A549 (cell line): Measurements from ENCODE around the gene DNAH11. TPM values are rescaled to one million over a fixed set of nuclear protein-coding genes. Genes with fewer than 3 reads are reported as not detected.

ENCODE experiments used
- ATAC-seq, 2 experiments: fragments of 200-7000 bp in 1 of 2; fragments of >200 bp in 1 of 2; cut with Nextera tagmentation in 1 of 2; cut with Tn5 transposase in 1 of 2; 3 replicates each; pipeline versions ENCODE4 v1.8.0 to v1.9.1; 2018 to 2020; ENCODE audit warnings: mild to moderate bottlenecking in 1 of 2, moderate library complexity in 1 of 2
- CTCF ChIA-PET: fragments of 300-600 bp; sonication (Branson Sonifier 250); formaldehyde crosslinking; extraction: SDS; loops from one replicate; lab custom pipeline; 2021; ENCODE audit warnings: antibody characterized with exemption, inconsistent platforms; lab: Yijun Ruan, JAX
- POLR2A ChIA-PET: fragments of 350-600 bp; formaldehyde crosslinking; extraction: SDS; loops from one replicate; lab custom pipeline; 2021; ENCODE audit warnings: antibody characterized with exemption, inconsistent platforms; lab: Yijun Ruan, JAX
- DNase-seq, 2 experiments: peaks; one replicate each; pipeline versions ENCODE4 v3.0.0 to v3.0.0-alpha.2; 2011 to 2016; ENCODE audit warnings: low read depth in 1 of 2, low spot score in 1 of 2
- FAIRE-seq: peaks from 2 replicates; lab custom pipeline; 2011; peaks lifted over from hg19 to GRCh38; lab: Jason Lieb, UNC
- H3K27ac ChIP-seq, 2 experiments: fragments of >200 bp; sonication (Bioruptor Twin); formaldehyde crosslinking; 3 replicates each; pipeline ENCODE4 v1.5.1; 2016 to 2017
- H3K4me1 ChIP-seq: fragments of >200 bp; sonication (Bioruptor Twin); formaldehyde crosslinking; 3 replicates; pipeline ENCODE4 v1.6.1; 2016
- H3K4me2 ChIP-seq: fragments of >200 bp; sonication (Bioruptor Twin); formaldehyde crosslinking; 3 replicates; pipeline ENCODE4 v1.6.1; 2016
- H3K4me3 ChIP-seq: fragments of >200 bp; sonication (Bioruptor Twin); formaldehyde crosslinking; 3 replicates; pipeline ENCODE4 v1.5.1; 2016
- H3K9me3 ChIP-seq: fragments of >200 bp; sonication (Bioruptor Twin); formaldehyde crosslinking; 3 replicates; pipeline ENCODE4 v1.6.1; 2016
- CBX2 ChIP-seq: fragments of 200-600 bp; sonication (generic); IDR thresholded peaks from 2 replicates; pipeline ENCODE4 v1.6.1; 2016; ENCODE audit warnings: low read depth, mild to moderate bottlenecking, borderline replicate concordance
- CBX8 ChIP-seq: fragments of 200-600 bp; sonication (generic); IDR thresholded peaks from 2 replicates; pipeline ENCODE4 v1.6.1; 2016
- CHD4 ChIP-seq: fragments of 200-600 bp; sonication (generic); IDR thresholded peaks from 2 replicates; pipeline ENCODE4 v1.6.1; 2016; ENCODE audit warnings: antibody characterized with exemption, mild to moderate bottlenecking, borderline replicate concordance
- EHF ChIP-seq: fragments of 250-450 bp; sonication (Bioruptor Pico); IDR thresholded peaks from 2 replicates; pipeline ENCODE4 v1.5.0; 2020; ENCODE audit warnings: mild to moderate bottlenecking
- EHMT2 ChIP-seq: fragments of 200-600 bp; sonication (generic); IDR thresholded peaks from 2 replicates; pipeline ENCODE4 v1.6.1; 2016; ENCODE audit warnings: antibody characterized with exemption, low read depth, mild to moderate bottlenecking, moderate library complexity
- ESRRA ChIP-seq: fragments of 150-350 bp; IDR thresholded peaks from 2 replicates; pipeline ENCODE4 v1.6.1; 2014; ENCODE audit warnings: mild to moderate bottlenecking, low read length, borderline replicate concordance
- FOSB ChIP-seq: fragments of 250-450 bp; sonication (Bioruptor Pico); IDR thresholded peaks from 2 replicates; pipeline ENCODE4 v1.5.0; 2020; ENCODE audit warnings: mild to moderate bottlenecking, moderate library complexity
- FOSL2 ChIP-seq, 2 experiments: fragments of 450-650 bp in 1 of 2; fragments of >200 bp in 1 of 2; sonication (Bioruptor Twin) in 1 of 2; formaldehyde crosslinking; IDR thresholded peaks; 2 replicates each; pipeline versions ENCODE4 v1.5.0 to v1.6.1; 2016 to 2020; ENCODE audit warnings: mild to moderate bottlenecking in 1 of 2, moderate library complexity in 1 of 2
- GATA3 ChIP-seq: IDR thresholded peaks from 2 replicates; pipeline ENCODE4 v1.6.1; 2012; ENCODE audit warnings: borderline replicate concordance
- HOXA7 ChIP-seq: fragments of 250-450 bp; sonication (Bioruptor Pico); IDR thresholded peaks from 2 replicates; pipeline ENCODE4 v1.5.0; 2020; ENCODE audit warnings: mild to moderate bottlenecking, moderate library complexity
- HOXB13 ChIP-seq: fragments of 250-450 bp; sonication (Bioruptor Pico); IDR thresholded peaks from 2 replicates; pipeline ENCODE4 v1.5.0; 2020; ENCODE audit warnings: low read depth, mild to moderate bottlenecking, moderate library complexity
- HOXB5 ChIP-seq: fragments of 250-450 bp; sonication (Bioruptor Pico); IDR thresholded peaks from 2 replicates; pipeline ENCODE4 v1.5.0; 2020; ENCODE audit warnings: mild to moderate bottlenecking, moderate library complexity
- JUN ChIP-seq, 2 experiments: fragments of >200 bp; sonication (Bioruptor Twin); formaldehyde crosslinking; IDR thresholded peaks; 2 replicates in 1 of 2; 3 replicates in 1 of 2; pipeline ENCODE4 v1.6.1; 2016 to 2017
- JUNB ChIP-seq: fragments of >200 bp; sonication (Bioruptor Twin); formaldehyde crosslinking; IDR thresholded peaks from 2 replicates; pipeline ENCODE4 v1.6.1; 2016
- KDM1A ChIP-seq: fragments of 200-600 bp; sonication (generic); IDR thresholded peaks from 2 replicates; pipeline ENCODE4 v1.6.1; 2016; ENCODE audit warnings: low read depth, mild to moderate bottlenecking
- MAFK ChIP-seq: fragments of 450-650 bp; IDR thresholded peaks from 2 replicates; pipeline ENCODE4 v1.6.1; 2014; ENCODE audit not compliant: partially characterized antibody
- MAZ ChIP-seq: fragments of 150-350 bp; IDR thresholded peaks from 2 replicates; pipeline ENCODE4 v1.6.1; 2014; ENCODE audit warnings: antibody characterized with exemption, low read depth, low read length, borderline replicate concordance
- MYC ChIP-seq: IDR thresholded peaks from 2 replicates; pipeline ENCODE4 v1.6.1; 2012; ENCODE audit warnings: mild to moderate bottlenecking, inconsistent platforms, low read length, improper control_type of control experiment, borderline replicate concordance
- PHF8 ChIP-seq: fragments of 200-600 bp; sonication (generic); IDR thresholded peaks from 2 replicates; pipeline ENCODE4 v1.6.1; 2016; ENCODE audit warnings: low read depth, mild to moderate bottlenecking, antibody characterized with exemption, moderate library complexity, borderline replicate concordance
- POLR2A ChIP-seq: IDR thresholded peaks from 2 replicates; pipeline ENCODE4 v1.6.1; 2012; ENCODE audit warnings: mild to moderate bottlenecking, low read length
- POLR2AphosphoS2 ChIP-seq: conservative IDR thresholded peaks from 2 replicates; pipeline ENCODE4 v1.6.1; 2012; ENCODE audit warnings: low read length, improper control_type of control experiment, inconsistent platforms
- RARB ChIP-seq: fragments of 250-450 bp; sonication (Bioruptor Pico); IDR thresholded peaks from 2 replicates; pipeline ENCODE4 v1.8.0; 2021; ENCODE audit warnings: mild to moderate bottlenecking, moderate library complexity
- ZFP36 ChIP-seq: fragments of 450-650 bp; IDR thresholded peaks from 2 replicates; pipeline ENCODE4 v1.6.1; 2014; ENCODE audit warnings: borderline replicate concordance; ENCODE audit not compliant: partially characterized antibody
- ZNF302 ChIP-seq: fragments of 250-450 bp; sonication (Bioruptor Pico); IDR thresholded peaks from 2 replicates; pipeline ENCODE4 v1.9.0; 2021; ENCODE audit warnings: inconsistent platforms, mild to moderate bottlenecking, moderate library complexity
- ZSCAN20 ChIP-seq: fragments of 250-450 bp; sonication (Bioruptor Pico); IDR thresholded peaks from 2 replicates; pipeline ENCODE4 v1.8.0; 2022; ENCODE audit warnings: mild to moderate bottlenecking, moderate library complexity
- WGBS: methylation state at CpG from one replicate; pipeline ENCODE4 v1.1.6; 2017; ENCODE audit errors: missing lambda C conversion rate; 5-methylcytosine and 5-hydroxymethylcytosine counted together
- polyA plus RNA-seq, 4 experiments: library from polyadenylated mRNA; depleted of rRNA in 3 of 4; stranded (reverse); fragments of >200 nt; fragmentation: RNase III in 1 of 4; extraction: RNeasy Plus Mini Kit Qiagen cat#74134 plus additional on column Dnase treatment in 1 of 4; gene quantifications; 2 replicates in 3 of 4; 3 replicates in 1 of 4; pipeline ENCODE4 v1.2.3, GENCODE V29; 2011 to 2017
- TF ChIP-seq, protein P1 (sequence below): fragments of 450-650 bp; IDR thresholded peaks from 2 replicates; pipeline ENCODE4 v1.6.1; 2014; ENCODE audit warnings: antibody characterized with exemption
- TF ChIP-seq, protein P2 (sequence below): IDR thresholded peaks from 2 replicates; pipeline ENCODE4 v1.6.1; 2012
- TF ChIP-seq, protein P3 (sequence below): fragments of 250-450 bp; sonication (Bioruptor Pico); IDR thresholded peaks from 2 replicates; pipeline ENCODE4 v1.5.0; 2020; ENCODE audit warnings: low read depth, mild to moderate bottlenecking, moderate library complexity
- TF ChIP-seq, protein P4 (sequence below): fragments of >200 bp; sonication (Bioruptor Twin); formaldehyde crosslinking; IDR thresholded peaks from 2 replicates; pipeline ENCODE4 v1.6.1; 2016

Gene DNAH11
- polyA plus RNA-seq, 2 of the 4 experiments (the other 2 are of a cell fraction) = 0.03 to 0.13 TPM

DNA sequence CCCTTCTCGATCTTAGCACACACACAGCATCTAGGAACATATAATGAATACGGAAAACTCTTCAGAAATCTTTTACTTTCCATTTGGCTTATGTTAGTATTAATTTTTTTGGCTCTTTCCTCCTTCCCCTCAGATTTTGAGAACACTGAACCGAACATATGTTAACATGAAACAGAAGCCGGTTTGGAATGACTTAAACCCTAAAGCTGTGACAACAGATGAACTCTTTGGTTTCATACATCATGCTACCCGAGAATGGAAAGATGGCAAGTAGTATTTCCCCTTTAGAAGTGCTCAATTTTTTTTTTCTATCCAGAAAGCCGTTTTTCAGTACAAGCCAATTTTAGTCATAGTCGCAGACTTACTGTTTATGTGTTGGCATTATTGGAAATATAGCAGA is 164.7 kb downstream of the DNAH11 start:
- CTCF ChIA-PET = no interaction called here
- WGBS = 30% methylated on average over 7 of the region's 7 CpGs
- TF ChIP-seq POLR2A = no peak
- TF ChIP-seq, all 56 proteins: peak for 0
- H3K4me1 ChIP-seq = no peaks in the 10 kb centered on the region
- POLR2A ChIA-PET = no interaction called here
- H3K9me3 ChIP-seq = no peaks in the 10 kb centered on the region
- no peak overlapping the region for H3K4me2 ChIP-seq
- DNase-seq = no peak
- no peak overlapping the region for H3K27ac ChIP-seq
- H3K4me3 ChIP-seq = no peak overlapping the region
- ATAC-seq = no peak
- FAIRE-seq = no peak

DNA sequence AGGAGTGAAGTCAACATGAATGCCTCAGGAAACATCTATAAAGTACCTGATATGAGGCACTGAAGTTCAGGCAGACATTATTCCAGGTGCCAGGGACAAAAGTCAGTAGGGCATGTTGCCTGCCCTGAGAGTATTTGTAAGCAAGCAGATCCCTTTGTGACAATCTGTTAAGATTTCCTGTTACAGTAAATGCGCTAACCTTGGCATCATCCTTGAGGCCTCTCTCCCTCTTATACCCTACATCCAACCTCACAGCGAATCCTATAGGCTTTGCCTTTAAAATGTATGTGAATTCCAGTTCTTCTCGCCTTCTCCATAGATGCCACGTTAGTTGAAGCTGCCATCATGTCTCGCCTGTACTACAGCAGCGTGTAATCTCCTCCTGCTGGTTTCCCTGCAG is 165.3 kb downstream of the DNAH11 start:
- no peak for ATAC-seq
- ChIA-PET CTCF (no interaction called here), POLR2A (no interaction called here)
- H3K4me1 ChIP-seq = no peaks in the 10 kb centered on the region
- TF ChIP-seq RARB (CRISPR knock-in tag) (no peak), GATA3 (no peak), KDM1A (no peak), MAFK (no peak), JUNB (no peak)
- TF ChIP-seq, protein P1, sequence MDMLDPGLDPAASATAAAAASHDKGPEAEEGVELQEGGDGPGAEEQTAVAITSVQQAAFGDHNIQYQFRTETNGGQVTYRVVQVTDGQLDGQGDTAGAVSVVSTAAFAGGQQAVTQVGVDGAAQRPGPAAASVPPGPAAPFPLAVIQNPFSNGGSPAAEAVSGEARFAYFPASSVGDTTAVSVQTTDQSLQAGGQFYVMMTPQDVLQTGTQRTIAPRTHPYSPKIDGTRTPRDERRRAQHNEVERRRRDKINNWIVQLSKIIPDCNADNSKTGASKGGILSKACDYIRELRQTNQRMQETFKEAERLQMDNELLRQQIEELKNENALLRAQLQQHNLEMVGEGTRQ = no peak
- TF ChIP-seq, protein P2, sequence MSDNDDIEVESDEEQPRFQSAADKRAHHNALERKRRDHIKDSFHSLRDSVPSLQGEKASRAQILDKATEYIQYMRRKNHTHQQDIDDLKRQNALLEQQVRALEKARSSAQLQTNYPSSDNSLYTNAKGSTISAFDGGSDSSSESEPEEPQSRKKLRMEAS = no peak
- WGBS = 24% methylated on average over 6 of the region's 6 CpGs
- H3K9me3 ChIP-seq = no peaks in the 10 kb centered on the region
- no peak overlapping the region for H3K4me3 ChIP-seq
- no peak overlapping the region for H3K4me2 ChIP-seq
- H3K27ac ChIP-seq = no peak overlapping the region
- DNase-seq = no peak
- no peak for FAIRE-seq

DNA sequence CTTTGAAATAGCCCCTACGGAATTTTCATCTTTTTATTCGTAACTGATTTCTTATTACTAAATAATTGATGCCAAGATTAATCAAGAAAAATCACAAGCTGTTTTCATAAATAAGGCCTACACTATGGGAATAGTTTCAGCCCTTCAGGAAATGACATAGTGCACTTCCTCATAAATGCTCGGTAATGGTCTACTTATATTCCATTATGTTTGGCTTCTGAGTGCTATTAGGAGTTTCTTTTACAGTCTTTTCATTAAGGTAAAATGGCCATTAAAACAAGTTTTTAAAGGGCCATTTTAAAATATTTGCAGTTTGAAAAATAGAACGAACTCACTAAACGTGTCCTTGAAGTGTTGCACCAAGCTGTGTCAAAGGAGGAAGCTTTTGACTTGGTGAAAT is 174.5 kb downstream of the DNAH11 start:
- WGBS = 31% methylated on average over 5 of the region's 5 CpGs
- ATAC-seq (no peak), DNase-seq (no peak), FAIRE-seq (no peak)
- H3K4me1 ChIP-seq = no peaks in the 10 kb centered on the region
- H3K4me3 ChIP-seq = no peak overlapping the region
- ChIA-PET POLR2A (no interaction called here), CTCF (interaction anchor here (2.0 kb wide), 1 partner anchor 50 kb away, joined by 6 read pairs; no protein-coding TSS in a partner anchor)
- H3K27ac ChIP-seq = no peak overlapping the region
- no peaks in the 10 kb centered on the region for H3K9me3 ChIP-seq
- H3K4me2 ChIP-seq = no peak overlapping the region
- TF ChIP-seq RARB (CRISPR knock-in tag) (no peak), MAFK (no peak), CHD4 (no peak), CBX2 (no peak), EHF (CRISPR knock-in tag) (no peak), ZNF302 (CRISPR knock-in tag) (no peak), JUN (IDR thresholded peaks at IDR 0.05) (no peak), HOXA7 (CRISPR knock-in tag) (no peak), MAZ (no peak), ZSCAN20 (CRISPR knock-in tag) (no peak)
- TF ChIP-seq, protein P3, sequence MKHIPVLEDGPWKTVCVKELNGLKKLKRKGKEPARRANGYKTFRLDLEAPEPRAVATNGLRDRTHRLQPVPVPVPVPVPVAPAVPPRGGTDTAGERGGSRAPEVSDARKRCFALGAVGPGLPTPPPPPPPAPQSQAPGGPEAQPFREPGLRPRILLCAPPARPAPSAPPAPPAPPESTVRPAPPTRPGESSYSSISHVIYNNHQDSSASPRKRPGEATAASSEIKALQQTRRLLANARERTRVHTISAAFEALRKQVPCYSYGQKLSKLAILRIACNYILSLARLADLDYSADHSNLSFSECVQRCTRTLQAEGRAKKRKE = no peak
- TF ChIP-seq, protein P2 = no peak

DNA sequence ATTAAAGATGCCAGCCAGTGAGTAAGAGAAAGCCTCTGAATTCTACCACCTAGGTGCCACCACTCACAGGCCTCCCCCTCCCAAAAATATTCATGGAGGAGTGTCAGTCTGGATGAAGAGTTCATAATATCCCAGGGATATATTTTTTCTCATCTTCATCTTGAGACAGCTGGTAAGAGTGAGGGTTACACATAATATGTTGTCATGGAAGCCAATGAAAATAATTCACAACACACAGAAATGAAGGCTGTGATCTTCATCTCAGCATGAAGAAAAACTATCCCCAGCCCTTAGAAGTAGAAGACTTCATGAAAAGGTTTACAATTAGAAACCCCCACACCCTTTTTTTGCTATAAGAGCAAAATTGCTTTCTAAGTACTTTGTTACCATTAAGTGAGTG is 175.6 kb downstream of the DNAH11 start:
- H3K4me3 ChIP-seq = no peak overlapping the region

More for the DNA sequence above, 175.6 kb downstream of the DNAH11 start:
- no peaks in the 10 kb centered on the region for H3K4me1 ChIP-seq
- TF ChIP-seq MAFK = no peak
- TF ChIP-seq KDM1A = no peak
- TF ChIP-seq POLR2A = no peak
- no peak for TF ChIP-seq ESRRA
- TF ChIP-seq HOXB13 (CRISPR knock-in tag) = no peak
- no peak for TF ChIP-seq MYC
- no peak for TF ChIP-seq FOSL2 (IDR thresholded peaks at IDR 0.05)
- no peak for TF ChIP-seq FOSL2 (CRISPR knock-in tag; IDR thresholded peaks at IDR 0.05)
- TF ChIP-seq, protein P4, sequence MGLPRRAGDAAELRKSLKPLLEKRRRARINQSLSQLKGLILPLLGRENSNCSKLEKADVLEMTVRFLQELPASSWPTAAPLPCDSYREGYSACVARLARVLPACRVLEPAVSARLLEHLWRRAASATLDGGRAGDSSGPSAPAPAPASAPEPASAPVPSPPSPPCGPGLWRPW = no peak
- no peak for TF ChIP-seq ZNF302 (CRISPR knock-in tag)
- TF ChIP-seq ZFP36 = no peak
- TF ChIP-seq FOSB = no peak
- no peak for TF ChIP-seq HOXB5 (CRISPR knock-in tag)
- no peak for TF ChIP-seq PHF8
- no peak for TF ChIP-seq EHMT2
- no peak for TF ChIP-seq POLR2AphosphoS2
- no peak for TF ChIP-seq ZSCAN20 (CRISPR knock-in tag)
- no peak for TF ChIP-seq JUNB
- no peak for TF ChIP-seq CBX8
- H3K9me3 ChIP-seq = no peaks in the 10 kb centered on the region
- no peak overlapping the region for H3K27ac ChIP-seq
- CTCF ChIA-PET = interaction anchor here (2.0 kb wide), 1 partner anchor 49 kb away, joined by 6 read pairs; no protein-coding TSS in a partner anchor
- ATAC-seq = no peak
- FAIRE-seq = no peak
- POLR2A ChIA-PET = no interaction called here
- no peak for DNase-seq
- H3K4me2 ChIP-seq = no peak overlapping the region
